Activated T-cell treated with anti-CD3 and anti-CD28 coated beads, Interleukin-2, amount 50 U/mL, for 72 hours (primary cell): Measurements from ENCODE around the gene KLF13. TPM values are rescaled to one million over a fixed set of nuclear protein-coding genes. Genes with fewer than 3 reads are reported as not detected.

ENCODE experiments used
- ATAC-seq, 2 donors: fragments of 150-1000 bp; cut with Tn5 transposase; replicated peaks in 1 of 2; 2 replicates each; pipeline ENCODE4 v1.10.0; 2021; ENCODE audit warnings: moderate library complexity in 2 of 2, mild to moderate bottlenecking in 1 of 2
- DNase-seq, 2 donors: peaks; one replicate each; pipeline ENCODE4 v3.0.0; 2021 to 2022; ENCODE audit warnings: mixed read lengths in 1 of 2
- H3K27ac Mint-ChIP-seq: one replicate; pipeline ENCODE4 v1.8.0; 2022; ENCODE audit warnings: mild to moderate bottlenecking, moderate library complexity, mixed read lengths
- H3K27me3 Mint-ChIP-seq: one replicate; pipeline ENCODE4 v1.8.0; 2022; ENCODE audit warnings: low read depth, mixed read lengths
- H3K36me3 Mint-ChIP-seq, 2 donors: one replicate each; pipeline ENCODE4 v1.8.0; 2022; ENCODE audit warnings: mixed read lengths in 2 of 2, mild to moderate bottlenecking in 1 of 2; ENCODE audit not compliant: insufficient read depth in 2 of 2
- H3K4me1 Mint-ChIP-seq: one replicate; pipeline ENCODE4 v1.8.0; 2022; ENCODE audit warnings: low read depth, mixed read lengths
- H3K4me3 Mint-ChIP-seq, 2 donors: one replicate each; pipeline ENCODE4 v1.8.0; 2022; ENCODE audit warnings: mild to moderate bottlenecking in 2 of 2, mixed read lengths in 2 of 2, moderate library complexity in 2 of 2
- H3K9me3 Mint-ChIP-seq, 2 donors: one replicate each; pipeline ENCODE4 v1.8.0; 2022; ENCODE audit warnings: mixed read lengths in 2 of 2
- total RNA-seq, 2 donors: library from RNA; stranded (reverse); gene quantifications; one replicate each; pipeline ENCODE4 v1.2.3, GENCODE V29; 2022

Gene KLF13
- total RNA-seq, 2 donors from 2014 or later = 260 to 273 TPM

DNA sequence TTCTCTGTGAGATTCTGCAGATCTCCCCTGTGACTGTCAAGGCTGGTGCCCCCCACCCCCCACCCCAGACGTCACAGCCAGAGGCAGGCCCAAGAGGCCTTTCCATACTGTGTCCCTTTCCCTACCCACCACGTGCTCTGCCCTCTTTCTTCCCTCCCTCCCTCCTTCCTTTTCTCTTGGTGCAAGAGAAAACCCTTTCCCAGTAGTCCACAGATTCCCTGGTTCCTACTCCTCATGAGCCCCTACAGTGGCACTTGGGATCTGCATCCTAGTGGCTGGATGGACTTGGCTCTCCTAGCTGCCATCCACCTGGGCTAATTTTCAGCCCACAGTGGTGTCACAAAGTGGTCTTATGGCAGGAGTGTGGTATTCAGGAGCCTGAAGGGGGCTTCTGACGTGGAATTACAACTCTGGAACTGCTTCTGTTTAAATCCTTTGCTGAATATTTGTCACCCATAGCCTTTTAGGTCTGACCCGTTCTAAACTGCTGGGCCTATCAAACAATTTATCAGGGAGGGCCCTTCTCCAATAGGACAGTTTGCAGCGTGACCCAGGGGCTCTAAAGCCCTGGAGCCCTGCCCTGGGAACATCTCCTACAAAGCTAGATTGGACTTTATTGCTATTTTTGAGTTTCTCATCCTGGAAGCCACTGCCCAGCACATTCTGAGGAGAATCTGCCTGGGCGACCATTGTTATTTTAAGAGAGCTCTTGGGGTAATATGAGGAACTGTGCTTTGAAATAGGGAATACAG is 35.3 kb downstream of the KLF13 start:
- no peak for DNase-seq
- H3K36me3 Mint-ChIP-seq = peaks cover 10 to 21% of the 10 kb centered on the region in 2 donors
- H3K4me1 Mint-ChIP-seq = peaks cover 100% of the 10 kb centered on the region
- H3K4me3 Mint-ChIP-seq = peak overlapping the region; percentile 87 to 93
- H3K27ac Mint-ChIP-seq = peak overlapping the region; percentile 87
- no peaks in the 10 kb centered on the region for H3K9me3 Mint-ChIP-seq
- no peaks in the 10 kb centered on the region for H3K27me3 Mint-ChIP-seq
- ATAC-seq = no peak

DNA sequence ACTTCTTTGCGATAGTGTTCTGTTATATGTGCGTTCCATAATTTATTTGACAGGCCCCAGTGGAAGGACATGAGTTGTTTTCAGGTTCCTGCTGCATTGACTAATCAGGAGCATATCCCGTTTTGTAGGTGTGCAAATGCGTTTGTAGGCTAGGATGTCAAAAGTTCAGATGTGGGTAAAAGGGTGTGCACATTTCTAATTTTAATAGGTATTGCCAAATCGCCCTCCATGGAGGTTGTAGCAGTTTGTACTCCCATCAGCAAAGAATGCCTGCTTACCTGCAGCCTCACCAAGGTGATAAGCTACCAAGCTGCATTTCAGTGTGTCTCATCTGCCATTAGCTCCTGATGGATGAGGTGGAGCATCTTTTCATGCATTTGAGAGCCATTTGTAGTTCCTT is 36.3 kb downstream of the KLF13 start:
- Mint-ChIP-seq H3K27ac (peak overlapping the region; percentile 87), H3K36me3 (peaks cover 7 to 16% of the 10 kb centered on the region in 2 donors), H3K27me3 (no peaks in the 10 kb centered on the region), H3K4me1 (peaks cover 100% of the 10 kb centered on the region), H3K4me3 (peak overlapping the region; percentile 87 to 93), H3K9me3 (no peaks in the 10 kb centered on the region)
- DNase-seq (no peak), ATAC-seq (no peak)

DNA sequence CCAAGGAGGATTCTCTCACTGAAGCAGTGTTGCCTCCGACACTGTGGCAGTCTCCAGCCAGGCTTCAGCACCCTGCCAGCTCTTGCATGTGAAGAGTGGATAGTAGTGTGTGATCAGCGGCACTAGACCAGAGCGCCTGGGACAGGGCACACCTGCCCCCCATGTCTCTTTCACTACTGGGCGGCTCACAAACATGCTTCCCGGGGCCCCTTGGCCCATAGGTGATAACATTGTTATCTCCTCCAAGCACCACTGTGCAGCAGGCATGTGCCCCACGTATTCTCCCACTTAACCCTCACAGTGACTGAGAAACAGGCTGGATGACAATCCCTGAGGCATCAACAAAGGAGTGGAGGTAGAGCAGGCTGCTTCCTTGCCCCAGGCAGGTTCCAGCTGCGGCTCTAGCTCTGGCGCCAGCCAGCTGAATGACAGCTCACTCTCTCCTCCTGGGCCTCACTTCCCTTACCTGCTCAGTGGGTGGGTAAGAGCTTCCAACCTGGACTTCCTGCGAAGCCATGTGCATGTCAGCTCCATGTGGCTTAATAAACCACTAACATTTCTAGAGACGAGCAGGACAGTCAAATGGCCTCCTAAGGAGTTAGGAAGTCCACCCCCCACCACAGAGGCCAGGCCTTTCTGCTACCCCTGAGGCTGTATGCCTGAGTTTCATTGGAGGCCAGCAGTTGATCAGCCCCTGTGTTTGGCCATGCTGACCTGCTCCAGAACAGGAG is 37.8 kb downstream of the KLF13 start:
- ATAC-seq (no peak), DNase-seq (no peak)
- H3K4me1 Mint-ChIP-seq = peaks cover 100% of the 10 kb centered on the region
- H3K4me3 Mint-ChIP-seq = peak overlapping the region; percentile 87 to 93
- H3K36me3 Mint-ChIP-seq = peaks cover 8 to 15% of the 10 kb centered on the region in 2 donors
- H3K9me3 Mint-ChIP-seq = no peaks in the 10 kb centered on the region
- no peaks in the 10 kb centered on the region for H3K27me3 Mint-ChIP-seq
- peak overlapping the region; percentile 87 for H3K27ac Mint-ChIP-seq

DNA sequence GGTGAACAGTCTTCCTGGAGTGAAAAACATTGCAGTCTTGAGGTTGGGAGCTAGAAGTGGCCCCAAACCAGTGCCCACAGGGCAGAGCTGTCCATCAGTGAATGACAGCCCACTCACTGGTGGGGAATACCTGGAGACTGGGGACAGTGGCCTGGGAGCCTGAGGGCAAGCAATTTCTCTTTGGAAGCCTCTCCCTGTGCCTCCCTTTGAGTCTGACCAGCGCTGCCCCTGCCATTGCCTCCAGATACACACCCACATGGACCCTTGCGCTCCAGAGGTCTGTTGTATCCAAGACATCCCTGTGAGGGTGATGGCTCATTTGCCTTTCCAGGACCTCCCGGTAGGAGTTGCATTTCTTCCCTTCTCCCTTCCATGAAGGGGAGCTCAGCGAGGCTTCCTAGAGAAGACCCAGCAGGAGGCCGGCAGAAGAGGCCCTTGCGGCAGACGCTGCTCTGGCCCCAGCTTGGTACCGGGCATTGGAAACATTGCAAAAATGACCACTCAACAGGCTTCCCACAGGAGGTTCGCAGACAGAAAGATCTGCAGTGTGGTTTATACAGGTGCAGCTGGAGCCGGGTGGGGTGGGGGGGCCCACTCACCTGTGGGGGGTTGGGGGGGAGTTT is 38.5 kb downstream of the KLF13 start:
- H3K9me3 Mint-ChIP-seq = peaks cover 0 to 2% of the 10 kb centered on the region in 2 donors
- H3K27me3 Mint-ChIP-seq = no peaks in the 10 kb centered on the region
- peaks cover 11 to 18% of the 10 kb centered on the region in 2 donors for H3K36me3 Mint-ChIP-seq
- no peak for DNase-seq
- peak overlapping the region; percentile 87 for H3K27ac Mint-ChIP-seq
- H3K4me1 Mint-ChIP-seq = peaks cover 100% of the 10 kb centered on the region
- no peak for ATAC-seq
- peak overlapping the region; percentile 87 to 93 for H3K4me3 Mint-ChIP-seq

DNA sequence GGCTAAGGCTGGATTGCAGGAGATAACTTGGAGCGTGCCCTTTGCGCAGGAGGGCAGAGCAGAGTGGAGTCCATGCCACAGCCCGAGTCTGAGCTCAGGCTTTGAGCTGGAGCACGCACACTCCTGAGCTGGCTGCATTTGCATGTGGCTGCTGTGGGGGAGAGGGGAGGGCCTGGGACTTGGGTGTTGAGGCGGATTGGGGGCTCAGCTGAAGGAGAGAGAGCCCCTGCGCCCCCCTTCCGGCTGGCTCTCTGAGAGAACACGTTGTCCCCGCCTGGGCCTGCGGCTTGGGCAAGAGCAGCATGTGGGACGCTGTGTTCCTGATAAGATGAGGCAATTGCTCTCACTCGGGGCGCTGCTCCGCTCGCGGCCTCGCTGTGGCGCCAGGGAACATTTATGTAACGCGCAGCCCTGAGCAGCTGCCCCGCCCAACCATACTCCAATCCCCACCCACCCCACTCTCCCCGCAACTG is 39.1 kb downstream of the KLF13 start:
- Mint-ChIP-seq H3K9me3 (peaks cover 0 to 2% of the 10 kb centered on the region in 2 donors), H3K36me3 (peaks cover 12 to 21% of the 10 kb centered on the region in 2 donors)

DNA sequence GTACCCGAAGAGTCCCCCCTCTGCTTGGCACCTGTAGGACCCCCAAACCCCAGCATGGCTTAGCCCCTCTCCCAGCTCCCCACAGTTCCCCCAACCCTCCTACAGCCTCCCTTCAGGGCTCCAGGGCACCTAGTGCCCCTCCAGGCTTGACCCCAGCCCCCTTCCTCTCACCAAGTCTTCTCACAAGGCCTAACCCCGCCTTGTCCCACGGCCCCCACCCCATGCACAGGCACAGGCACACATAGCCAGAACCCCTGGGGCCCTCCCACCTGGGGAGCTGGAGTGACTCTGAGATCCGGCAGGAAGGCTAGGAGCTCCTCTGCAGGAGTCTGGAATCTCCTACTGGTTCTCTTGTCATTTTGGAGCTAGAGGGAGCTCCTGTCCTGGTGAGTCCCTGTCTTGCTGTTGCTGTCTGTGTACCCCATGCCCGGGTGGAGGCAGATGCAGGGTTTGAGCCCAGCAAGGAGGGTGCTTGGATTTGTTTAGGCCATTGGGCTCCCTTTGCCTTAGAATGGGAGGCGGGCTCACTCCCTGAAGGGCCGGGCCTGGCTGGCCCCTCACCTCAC is 39.6 kb downstream of the KLF13 start:
- H3K36me3 Mint-ChIP-seq = peaks cover 12 to 26% of the 10 kb centered on the region in 2 donors
- DNase-seq (no peak), ATAC-seq (peak in 1 of 2 donors; percentile 1)
- H3K9me3 Mint-ChIP-seq = peaks cover 0 to 2% of the 10 kb centered on the region in 2 donors
- H3K27ac Mint-ChIP-seq = peak overlapping the region; percentile 82
- H3K4me1 Mint-ChIP-seq = peaks cover 100% of the 10 kb centered on the region
- peak overlapping the region; percentile 81 to 87 for H3K4me3 Mint-ChIP-seq
- no peaks in the 10 kb centered on the region for H3K27me3 Mint-ChIP-seq

More for the DNA sequence above, 39.1 kb downstream of the KLF13 start:
- DNase-seq (peak; percentile 82 to 84), ATAC-seq (peak; percentile 72)
- Mint-ChIP-seq H3K27me3 (no peaks in the 10 kb centered on the region), H3K4me1 (peaks cover 100% of the 10 kb centered on the region), H3K27ac (peak overlapping the region; percentile 81), H3K4me3 (peak overlapping the region; percentile 81 to 87)

DNA sequence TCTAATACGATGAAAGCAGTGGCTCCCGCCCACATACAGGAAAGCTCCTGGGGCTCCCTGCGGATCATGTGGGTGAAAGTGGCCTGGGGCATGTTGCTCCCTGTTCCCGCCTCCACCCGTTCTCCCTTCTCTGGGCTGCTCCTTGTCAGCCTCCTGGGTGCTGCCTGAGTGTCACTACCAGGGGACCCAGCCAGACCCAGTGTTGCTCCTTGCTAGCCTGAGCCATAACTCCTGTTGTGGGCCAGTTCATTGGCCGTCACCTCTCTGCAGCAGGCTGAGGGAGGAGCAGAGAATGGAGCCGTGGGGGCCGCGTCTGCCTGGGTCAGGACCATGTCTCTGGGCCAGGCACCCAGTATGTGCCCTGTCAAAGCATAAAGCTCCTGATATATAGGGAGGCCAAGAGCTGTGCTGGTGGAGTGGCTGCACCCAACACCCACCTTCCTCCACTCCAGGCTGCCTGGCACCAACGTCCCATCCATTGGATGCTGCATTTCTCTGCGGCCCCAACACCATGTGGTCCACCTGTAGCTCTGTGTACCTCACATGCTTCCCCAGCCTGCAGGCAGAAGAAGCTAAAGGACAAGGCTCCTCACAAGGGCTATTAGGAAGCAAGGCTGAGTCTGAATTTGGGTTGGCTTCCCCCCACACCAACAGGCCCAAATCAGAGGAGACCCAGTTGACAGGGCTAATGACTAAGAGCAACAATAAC is 40.5 kb downstream of the KLF13 start:
- peaks cover 91% of the 10 kb centered on the region for H3K4me1 Mint-ChIP-seq
- DNase-seq (no peak), ATAC-seq (peak; percentile 5)
- peak overlapping the region; percentile 81 to 87 for H3K4me3 Mint-ChIP-seq
- peaks cover 11 to 26% of the 10 kb centered on the region in 2 donors for H3K36me3 Mint-ChIP-seq
- no peaks in the 10 kb centered on the region for H3K27me3 Mint-ChIP-seq
- H3K27ac Mint-ChIP-seq = peak overlapping the region; percentile 82
- H3K9me3 Mint-ChIP-seq = peaks cover 0 to 2% of the 10 kb centered on the region in 2 donors

DNA sequence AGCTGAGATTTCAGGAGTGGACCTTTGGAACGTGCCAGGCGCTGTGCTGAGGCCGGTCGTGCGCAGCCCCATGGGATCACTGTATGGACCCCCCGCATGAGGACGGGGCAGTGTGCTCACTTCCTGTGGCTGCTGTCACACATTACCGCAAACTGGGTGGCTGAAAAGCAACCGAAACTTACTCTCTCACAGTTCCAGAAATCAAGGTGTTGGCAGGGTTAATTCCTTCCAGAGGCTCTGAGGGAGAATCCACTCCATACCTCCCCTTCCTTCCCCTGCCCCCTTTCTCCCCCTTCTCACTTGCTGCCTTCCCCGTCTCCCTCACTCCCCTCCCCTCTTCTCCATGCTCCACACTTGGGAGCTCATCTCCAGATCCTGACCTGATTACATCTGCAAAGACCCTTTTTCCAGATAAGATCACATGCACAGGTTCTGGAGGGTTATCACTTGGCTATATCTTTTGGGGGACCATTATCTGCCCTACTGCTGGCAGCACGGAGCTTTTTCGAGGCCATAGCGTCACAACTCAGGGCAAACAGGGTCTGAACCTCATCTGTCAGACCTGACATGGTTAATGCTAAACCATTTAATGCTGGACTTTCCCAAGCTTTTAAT is 41.2 kb downstream of the KLF13 start:
- peak overlapping the region; percentile 82 for H3K27ac Mint-ChIP-seq
- peaks cover 85% of the 10 kb centered on the region for H3K4me1 Mint-ChIP-seq
- no peaks in the 10 kb centered on the region for H3K27me3 Mint-ChIP-seq
- H3K9me3 Mint-ChIP-seq = peaks cover 0 to 2% of the 10 kb centered on the region in 2 donors
- peaks cover 11 to 26% of the 10 kb centered on the region in 2 donors for H3K36me3 Mint-ChIP-seq
- H3K4me3 Mint-ChIP-seq = peak overlapping the region; percentile 81 to 87
- peak; percentile 35 to 58 for ATAC-seq
- DNase-seq = peak in 1 of 2 donors; percentile 52

DNA sequence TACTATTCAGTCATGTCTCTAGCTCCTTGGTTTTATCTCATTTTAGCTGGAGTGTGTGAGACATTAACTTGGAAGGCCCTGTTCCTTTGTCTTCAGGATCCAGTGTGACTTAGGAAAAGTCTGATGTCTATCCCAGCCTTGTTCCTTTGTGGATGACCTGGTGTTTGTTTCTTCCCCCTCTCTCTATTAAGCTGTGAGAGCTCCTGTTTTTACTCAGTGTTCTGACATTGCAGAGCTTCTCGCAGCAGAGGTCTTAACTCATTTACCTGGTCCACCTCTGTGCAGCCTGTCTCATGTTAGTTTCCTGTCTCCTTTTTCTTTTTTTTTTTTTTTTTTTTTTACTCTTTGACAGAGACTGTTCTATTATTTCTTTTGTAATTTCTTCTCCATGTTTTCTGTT is 43.1 kb downstream of the KLF13 start:
- H3K36me3 Mint-ChIP-seq = peaks cover 11 to 31% of the 10 kb centered on the region in 2 donors

DNA sequence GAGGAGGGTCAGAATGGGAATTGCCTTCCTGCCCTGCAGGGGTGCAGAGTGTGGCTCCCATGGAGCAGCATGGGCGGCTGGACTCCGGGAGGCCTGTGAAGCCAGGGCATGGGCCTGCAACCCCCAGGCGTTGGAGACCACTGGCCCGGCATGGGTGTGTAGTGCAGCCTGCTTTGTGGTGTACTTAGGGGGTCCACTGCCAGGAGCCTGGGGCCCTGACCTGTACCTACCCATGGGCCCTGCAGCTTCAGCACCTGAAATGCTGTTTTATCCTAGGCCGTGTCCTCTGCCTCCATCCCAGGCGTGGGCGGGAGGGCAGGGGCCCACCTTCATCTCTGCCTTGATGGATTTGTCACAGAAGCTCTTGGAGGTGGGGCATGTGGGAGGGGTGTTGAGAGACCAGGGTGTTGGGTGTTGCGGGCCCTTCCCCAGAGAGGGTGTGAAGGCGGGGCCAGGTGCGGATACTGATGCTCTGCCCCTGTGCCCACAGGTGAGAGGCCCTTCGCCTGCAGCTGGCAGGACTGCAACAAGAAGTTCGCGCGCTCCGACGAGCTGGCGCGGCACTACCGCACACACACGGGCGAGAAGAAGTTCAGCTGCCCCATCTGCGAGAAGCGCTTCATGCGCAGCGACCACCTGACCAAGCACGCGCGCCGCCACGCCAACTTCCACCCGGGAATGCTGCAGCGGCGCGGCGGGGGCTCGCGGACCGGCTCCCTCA is 45.0 kb downstream of the KLF13 start:
- Mint-ChIP-seq H3K36me3 (peaks cover 11 to 36% of the 10 kb centered on the region in 2 donors), H3K4me1 (peaks cover 66% of the 10 kb centered on the region), H3K27ac (peak overlapping the region; percentile 82), H3K4me3 (no peak overlapping the region), H3K9me3 (peaks cover 0 to 2% of the 10 kb centered on the region in 2 donors), H3K27me3 (no peaks in the 10 kb centered on the region)
- ATAC-seq (no peak), DNase-seq (no peak)

More for the DNA sequence above, 43.1 kb downstream of the KLF13 start:
- peak overlapping the region; percentile 55 to 61 for H3K4me3 Mint-ChIP-seq
- H3K9me3 Mint-ChIP-seq = peaks cover 0 to 2% of the 10 kb centered on the region in 2 donors
- no peaks in the 10 kb centered on the region for H3K27me3 Mint-ChIP-seq
- ATAC-seq (no peak), DNase-seq (no peak)
- peaks cover 73% of the 10 kb centered on the region for H3K4me1 Mint-ChIP-seq
- H3K27ac Mint-ChIP-seq = peak overlapping the region; percentile 82

DNA sequence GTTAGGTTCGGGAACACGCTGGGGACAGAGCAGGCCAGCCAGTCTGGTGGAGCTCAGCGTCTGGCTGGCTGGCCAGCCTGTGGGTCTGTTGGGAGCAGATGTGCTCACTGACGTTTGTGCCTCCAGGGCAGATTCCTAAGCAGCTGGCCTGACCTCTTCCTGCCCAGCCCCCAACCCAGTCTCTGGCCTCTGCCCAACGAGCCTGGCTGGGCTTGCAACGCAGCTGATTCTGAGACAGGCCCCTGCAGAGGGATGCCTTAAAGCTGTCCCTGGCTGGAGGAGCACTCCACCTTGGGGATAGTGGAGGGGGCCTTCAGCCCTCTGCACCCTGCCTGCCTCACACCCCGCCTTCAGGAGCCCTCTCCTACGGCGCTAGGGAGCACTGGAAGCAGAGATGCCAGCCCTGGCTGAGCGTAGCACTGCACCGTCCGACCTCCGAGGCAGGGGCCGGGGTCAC is 46.0 kb downstream of the KLF13 start:
- H3K4me1 Mint-ChIP-seq = peaks cover 62% of the 10 kb centered on the region
- DNase-seq (no peak), ATAC-seq (no peak)
- no peaks in the 10 kb centered on the region for H3K27me3 Mint-ChIP-seq
- H3K27ac Mint-ChIP-seq = no peak overlapping the region
- H3K9me3 Mint-ChIP-seq = peaks cover 0 to 2% of the 10 kb centered on the region in 2 donors
- H3K36me3 Mint-ChIP-seq = peaks cover 9 to 36% of the 10 kb centered on the region in 2 donors
- H3K4me3 Mint-ChIP-seq = no peak overlapping the region
